NCI-H82 treated with DMSO at 0.1 percent for 48 hours (cell line): ENCODE data around the gene EPHX1.

Source experiments
- DNase-seq: peaks from one replicate; lab custom pipeline; 2025; ENCODE audit not compliant: unreplicated experiment; lab: John Stamatoyannopoulos, UW

The EPHX1 gene

DNA sequence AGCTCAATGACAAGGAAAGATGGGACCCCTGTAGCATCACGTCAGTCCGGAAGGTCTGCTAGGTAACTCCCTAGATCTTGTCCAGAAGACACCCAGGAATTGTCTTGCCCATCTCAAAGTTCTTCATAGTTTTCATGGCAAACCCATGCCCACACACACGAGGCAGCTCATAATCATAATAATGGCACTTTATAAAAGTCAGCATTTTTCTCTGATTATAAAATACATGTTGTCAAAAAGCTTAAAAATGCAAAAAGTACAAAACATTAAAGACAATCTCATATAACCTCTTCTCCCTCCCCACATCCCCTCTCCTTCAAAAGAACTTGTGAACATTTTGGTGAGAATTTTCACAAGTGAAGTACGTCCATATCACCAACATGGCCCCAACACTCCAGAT, 30.8 kb downstream of the EPHX1 start:
- DNase-seq = no peak

DNA sequence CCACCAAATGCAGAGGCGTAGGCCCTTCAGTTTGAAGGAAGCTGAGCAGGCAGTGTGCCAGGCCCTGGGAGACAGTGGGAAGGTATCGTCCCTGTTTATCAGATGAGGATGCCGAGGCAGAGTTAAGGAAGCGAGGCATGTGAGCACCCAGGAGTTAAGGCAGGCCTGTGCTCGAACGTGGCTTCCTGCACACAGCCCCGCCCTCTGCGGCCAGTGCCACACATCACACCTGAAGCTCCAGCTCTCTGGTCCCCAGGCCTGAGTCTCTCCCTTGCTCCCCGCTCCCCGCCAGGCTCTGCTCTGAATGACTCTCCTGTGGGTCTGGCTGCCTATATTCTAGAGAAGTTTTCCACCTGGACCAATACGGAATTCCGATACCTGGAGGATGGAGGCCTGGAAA, 32.1 kb downstream of the EPHX1 start:
- no peak for DNase-seq

DNA sequence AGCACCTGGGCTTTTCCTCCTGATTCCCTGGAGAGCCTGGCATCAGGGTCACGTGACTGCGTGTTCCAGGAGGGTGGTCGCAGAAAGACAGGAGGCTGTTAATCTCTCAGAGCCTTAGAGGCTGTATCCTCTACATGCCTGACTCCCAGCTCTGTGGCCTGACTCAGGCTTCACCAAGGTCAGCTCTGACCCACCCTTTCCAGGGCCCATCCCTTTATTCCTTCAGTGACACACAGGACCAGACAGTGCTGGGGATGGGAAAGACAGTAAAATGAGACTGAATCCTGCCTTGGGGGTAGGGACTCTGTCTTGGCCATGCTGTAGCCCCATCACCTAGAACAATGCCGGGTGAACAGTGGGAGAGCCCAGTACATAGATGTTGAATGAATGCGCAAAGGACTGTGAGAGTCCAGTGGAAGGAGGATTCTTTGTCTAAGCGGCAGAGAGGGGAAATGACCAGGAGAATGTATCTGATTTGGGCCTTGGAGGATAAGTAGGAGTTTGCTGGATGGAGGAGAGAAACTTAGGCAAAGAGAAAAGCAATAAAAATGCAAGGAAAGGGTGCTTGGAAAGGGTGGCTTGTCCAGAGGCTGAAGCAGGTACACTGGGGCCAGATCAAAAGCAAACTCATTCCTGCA, 33.0 kb downstream of the EPHX1 start:
- no peak for DNase-seq

GRCh38 chr1:225843426-225843795, 33.5 kb downstream of the EPHX1 start:
- DNase-seq = no peak

DNA sequence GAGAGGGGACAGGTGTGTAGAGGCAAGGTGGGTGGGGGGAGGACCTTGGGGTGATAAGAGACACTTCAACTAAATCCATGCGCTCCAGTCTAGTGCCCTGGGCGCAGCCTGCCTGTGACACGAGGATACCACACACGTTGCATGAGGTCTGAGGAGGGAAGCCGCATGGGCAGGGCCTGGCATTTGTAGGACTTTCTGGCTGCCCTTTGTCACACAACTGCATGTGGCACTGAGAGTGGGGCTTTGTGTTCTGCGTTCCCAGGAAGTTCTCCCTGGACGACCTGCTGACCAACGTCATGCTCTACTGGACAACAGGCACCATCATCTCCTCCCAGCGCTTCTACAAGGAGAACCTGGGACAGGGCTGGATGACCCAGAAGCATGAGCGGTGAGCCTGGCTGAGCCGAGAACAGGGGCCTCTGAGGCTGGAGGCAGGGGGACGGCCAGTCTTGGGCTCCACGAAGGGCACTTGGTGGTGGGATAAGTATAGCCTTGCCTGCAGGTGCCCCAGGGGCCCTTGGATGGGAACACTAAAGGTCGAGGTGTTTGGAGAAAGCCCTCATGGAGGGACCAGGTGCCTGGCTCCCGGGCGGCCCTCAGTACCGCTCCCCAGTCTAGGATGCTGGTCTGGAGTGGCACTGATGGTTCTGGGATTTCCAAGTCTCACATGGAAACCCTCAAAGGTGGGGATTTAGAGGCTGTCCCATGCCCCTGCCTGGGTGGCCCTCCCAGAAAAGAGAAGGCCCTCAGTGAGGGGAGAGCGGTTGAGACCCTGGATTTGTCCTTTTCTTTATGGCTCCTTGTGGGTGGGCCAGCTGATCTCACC, 34.5 kb downstream of the EPHX1 start:
- no peak for DNase-seq

DNA sequence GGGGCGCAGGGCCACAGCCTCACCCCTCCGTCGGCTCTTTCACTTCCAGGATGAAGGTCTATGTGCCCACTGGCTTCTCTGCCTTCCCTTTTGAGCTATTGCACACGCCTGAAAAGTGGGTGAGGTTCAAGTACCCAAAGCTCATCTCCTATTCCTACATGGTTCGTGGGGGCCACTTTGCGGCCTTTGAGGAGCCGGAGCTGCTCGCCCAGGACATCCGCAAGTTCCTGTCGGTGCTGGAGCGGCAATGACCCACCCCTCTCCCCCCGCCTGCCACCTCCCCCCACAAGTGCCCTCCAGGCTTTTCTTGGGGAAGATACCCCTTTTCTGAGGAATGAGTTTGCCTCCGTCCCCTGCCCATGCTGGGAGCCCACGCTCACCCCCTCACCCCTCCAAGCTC, 35.2 kb downstream of the EPHX1 start:
- no peak for DNase-seq

DNA sequence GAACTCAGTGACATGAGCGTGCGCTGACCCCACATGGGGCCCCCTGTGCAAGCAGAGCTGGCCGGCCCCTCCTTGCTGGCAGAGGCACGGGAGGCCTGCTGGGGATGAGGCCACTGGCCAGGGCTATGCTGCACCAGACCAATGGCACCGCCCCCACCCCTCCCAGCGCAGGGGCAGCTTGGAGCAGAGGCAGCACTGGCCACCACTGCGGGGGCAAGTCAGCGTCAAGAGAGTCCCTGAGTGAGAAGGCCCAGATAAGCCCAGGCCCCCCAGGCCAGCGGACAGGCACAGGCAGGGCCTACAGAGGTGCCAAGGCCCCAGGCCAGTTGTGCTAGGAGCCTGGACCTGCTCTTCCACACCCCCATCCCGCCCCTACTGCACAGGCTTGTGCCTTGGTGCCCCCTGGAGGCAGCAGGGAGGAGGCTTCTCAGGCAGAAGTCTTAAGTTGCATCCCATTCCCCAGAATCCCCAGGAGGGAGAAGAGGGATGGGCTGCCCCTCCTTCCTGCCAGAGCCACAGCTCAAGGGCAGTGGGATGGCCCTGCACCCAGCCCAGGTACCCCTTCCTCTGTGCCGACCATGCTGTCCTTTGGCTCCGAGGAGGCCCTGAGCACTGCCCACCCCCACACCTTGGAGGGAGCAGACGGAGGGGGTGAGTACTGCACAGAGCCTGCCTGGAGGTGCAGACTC, 35.8 kb downstream of the EPHX1 start:
- peak; percentile 67 for DNase-seq

- no peak for DNase-seq
Measured at GRCh38 chr1:225846331-225847310, 36.7 kb downstream of the EPHX1 start.

GRCh38 chr1:225847610-225848009, 37.7 kb downstream of the EPHX1 start:
- DNase-seq = no peak

- DNase-seq = peak; percentile 81
Measured at GRCh38 chr1:225848030-225848955, 38.4 kb downstream of the EPHX1 start.

DNA sequence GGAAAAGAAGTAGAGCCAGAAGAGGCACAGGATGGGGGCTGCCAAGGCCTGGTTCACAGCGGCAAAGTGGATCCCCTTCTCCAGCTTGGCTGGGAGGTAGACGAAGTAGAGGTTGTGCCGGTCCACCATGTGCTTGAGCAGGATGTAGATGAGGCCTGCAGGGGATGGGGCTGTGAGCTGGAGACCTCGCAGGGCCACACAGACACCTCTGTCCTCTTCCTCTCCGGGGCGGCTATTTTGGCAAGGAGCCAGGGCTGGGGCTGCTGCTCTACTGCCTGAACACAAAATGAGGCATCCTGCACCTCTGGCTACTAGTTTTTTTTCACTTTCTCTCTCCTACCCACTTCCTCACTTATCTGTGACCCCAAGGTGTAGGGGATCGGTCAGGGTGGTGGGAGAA, 40.0 kb downstream of the EPHX1 start:
- DNase-seq = no peak

DNA sequence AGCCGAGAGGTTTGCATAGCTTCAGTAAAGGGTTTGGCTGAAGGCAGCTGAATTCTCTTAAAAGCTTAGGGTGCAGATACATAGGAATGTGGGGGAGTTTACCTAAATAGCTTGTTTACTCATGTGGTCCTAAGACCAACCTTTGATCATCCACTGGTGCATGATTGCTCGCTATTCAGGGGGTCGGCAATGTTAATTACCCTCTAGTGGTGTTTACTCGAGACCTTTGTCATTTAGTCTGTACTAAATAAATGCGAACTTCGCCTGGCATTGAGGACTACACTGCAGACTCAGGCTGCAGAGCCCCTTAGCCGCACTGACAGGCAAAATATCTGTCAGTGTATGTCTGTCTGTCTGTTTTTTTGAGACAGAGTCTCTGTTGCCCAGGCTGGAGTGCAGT, 40.4 kb downstream of the EPHX1 start:
- no peak for DNase-seq

GRCh38 chr1:225851805-225852204, 41.9 kb downstream of the EPHX1 start:
- DNase-seq = no peak

DNA sequence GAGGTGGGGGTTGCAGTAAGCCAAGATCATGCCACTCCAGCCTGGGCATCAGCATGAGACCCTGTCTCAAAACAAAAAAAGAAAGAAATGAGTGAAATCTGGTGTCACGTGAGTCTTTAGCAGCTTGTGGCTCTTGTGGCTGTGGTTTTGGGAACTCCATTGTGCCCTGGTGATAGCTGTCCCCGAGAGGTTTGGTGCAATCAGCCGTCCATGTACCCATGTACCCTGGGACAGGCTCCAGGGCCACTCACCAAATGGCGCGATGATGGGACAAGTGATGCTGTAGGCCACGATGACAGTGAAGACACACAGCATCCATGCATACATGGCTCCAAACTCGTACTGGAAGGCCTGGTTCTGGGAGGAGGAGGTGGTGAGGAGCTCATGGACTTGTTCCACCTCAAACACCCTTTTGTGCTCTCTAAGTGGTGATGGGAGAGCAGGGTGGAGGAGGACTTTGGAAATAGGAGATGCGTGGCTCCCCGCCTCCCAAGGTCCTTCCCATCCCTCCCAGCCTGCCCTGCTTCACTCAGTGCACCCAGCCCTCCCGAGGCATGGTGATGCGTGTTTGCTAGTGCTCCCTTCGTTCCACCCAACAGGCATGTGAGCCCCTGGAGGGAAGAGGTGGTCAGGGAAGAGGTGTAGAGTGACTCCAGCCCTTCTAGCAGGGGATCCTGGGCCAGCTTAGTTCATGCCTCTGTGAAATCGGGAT, 42.6 kb downstream of the EPHX1 start:
- DNase-seq = no peak

GRCh38 chr1:225853441-225853840, 43.5 kb downstream of the EPHX1 start:
- DNase-seq = no peak

GRCh38 chr1:225855503-225856300, 45.8 kb downstream of the EPHX1 start:
- DNase-seq = no peak

- DNase-seq = no peak
Measured at GRCh38 chr1:225857256-225857655, 47.3 kb downstream of the EPHX1 start.

GRCh38 chr1:225859151-225859550, 49.2 kb downstream of the EPHX1 start:
- no peak for DNase-seq
